GM19455 (cell line): ENCODE measurements around the gene MAMDC4.

Experiments
- ATAC-seq: cut with Tn5 transposase; IDR thresholded peaks from one replicate; pipeline ENCODE4 v1.9.1; 2021; ENCODE audit not compliant: unreplicated experiment

Gene MAMDC4

GRCh38 chr9:136849038-136849959 lies 2.8 kb upstream of the MAMDC4 start, which contains the start of gene PHPT1:
TSS of gene PHPT1 (plus strand) at chr9:136849409. CDS start at chr9:136849431, 22 bp downstream.
- ATAC-seq = peak; percentile 65

- ATAC-seq = no peak
These were observed 1.9 kb upstream of the MAMDC4 start for GRCh38 chr9:136849960-136850865.

- no peak for ATAC-seq
These were observed 1.0 kb upstream of the MAMDC4 start for GRCh38 chr9:136850866-136851775.

- ATAC-seq = no peak
These were observed 784 bp downstream of the MAMDC4 start for GRCh38 chr9:136852664-136853595.

- no peak for ATAC-seq
These were observed 1.5 kb downstream of the MAMDC4 start for GRCh38 chr9:136853596-136854112.

GRCh38 chr9:136854113-136854841 lies 2.1 kb downstream of the MAMDC4 start:
- no peak for ATAC-seq

- ATAC-seq = no peak
These were observed 2.8 kb downstream of the MAMDC4 start for GRCh38 chr9:136854842-136855460.

GRCh38 chr9:136855461-136856078 lies 3.4 kb downstream of the MAMDC4 start:
- ATAC-seq = no peak

GRCh38 chr9:136856079-136856476 lies 3.9 kb downstream of the MAMDC4 start:
- no peak for ATAC-seq

- no peak for ATAC-seq
These were observed 4.5 kb downstream of the MAMDC4 start for GRCh38 chr9:136856541-136857141.

GRCh38 chr9:136857166-136857565 lies 5.0 kb downstream of the MAMDC4 start:
- no peak for ATAC-seq

- ATAC-seq = no peak
These were observed 5.7 kb downstream of the MAMDC4 start for GRCh38 chr9:136857581-136858412.

GRCh38 chr9:136858452-136858843 lies 6.3 kb downstream of the MAMDC4 start:
- no peak for ATAC-seq

- ATAC-seq = no peak
These were observed 7.0 kb downstream of the MAMDC4 start for GRCh38 chr9:136858844-136859757.

GRCh38 chr9:136860529-136860928 lies 8.4 kb downstream of the MAMDC4 start:
- no peak for ATAC-seq
